ENCODE data around the gene IL17B.

Gene IL17B

DNA sequence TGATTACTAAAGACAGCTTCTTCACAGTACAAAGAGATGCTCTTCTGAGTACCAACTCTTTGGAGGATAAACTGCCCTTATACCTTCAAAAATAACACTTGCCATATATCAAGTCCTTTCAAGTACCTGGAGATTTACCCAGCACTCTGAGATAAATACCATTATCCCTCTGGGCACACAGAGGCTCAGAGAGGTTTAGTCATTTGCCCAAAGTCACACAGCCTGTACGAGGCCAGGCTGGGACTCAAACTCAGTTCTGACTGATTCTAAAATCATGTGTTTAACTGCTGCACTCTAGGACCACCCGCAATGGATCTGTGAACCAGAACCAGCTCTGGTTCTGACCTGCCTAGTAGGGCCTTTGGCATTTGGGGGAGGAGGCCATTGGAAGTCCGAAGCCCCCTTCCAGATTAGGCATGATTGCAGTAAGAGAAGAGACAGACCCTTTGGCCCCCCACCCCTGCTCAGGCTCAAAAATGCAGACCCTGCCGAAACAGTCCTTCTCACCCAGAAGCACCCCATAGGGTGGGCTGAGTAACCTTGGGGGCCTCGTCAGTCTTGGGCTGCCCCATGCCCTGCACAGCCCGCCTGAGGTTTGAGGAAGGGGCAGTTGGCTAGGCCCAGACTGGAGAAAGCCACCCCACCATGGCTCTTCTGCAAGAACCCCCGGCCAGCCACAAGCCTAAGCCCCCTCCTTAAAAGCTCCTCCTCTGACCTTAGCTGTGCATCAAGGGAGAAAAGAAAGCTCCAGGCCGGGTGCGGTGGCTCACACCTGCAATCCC, 32.8 kb upstream of the IL17B start:
- no peak overlapping the region for H3K4me3 ChIP-seq
- DNase-seq (ENCODE audit: low read depth, low spot score) = no peak
- TF ChIP-seq FOXP2 (optimal IDR thresholded peaks at IDR 0.05; ENCODE audit: control extremely low read depth, extremely low read length, insufficient read depth) (no peak), POLR2AphosphoS5 (IDR thresholded peaks at IDR 0.05; ENCODE audit: borderline replicate concordance, low read depth, low read length) (no peak), EZH2 (IDR thresholded peaks at IDR 0.05) (no peak)
- H3K36me3 ChIP-seq (ENCODE audit: insufficient read depth, low read length) = no peaks in the 10 kb centered on the region
- H3K27ac ChIP-seq = no peak overlapping the region
- H3K9me3 ChIP-seq (ENCODE audit: low read depth, low read length) = no peaks in the 10 kb centered on the region
- no peak overlapping the region for H3K9ac ChIP-seq (ENCODE audit: insufficient read length)

DNA sequence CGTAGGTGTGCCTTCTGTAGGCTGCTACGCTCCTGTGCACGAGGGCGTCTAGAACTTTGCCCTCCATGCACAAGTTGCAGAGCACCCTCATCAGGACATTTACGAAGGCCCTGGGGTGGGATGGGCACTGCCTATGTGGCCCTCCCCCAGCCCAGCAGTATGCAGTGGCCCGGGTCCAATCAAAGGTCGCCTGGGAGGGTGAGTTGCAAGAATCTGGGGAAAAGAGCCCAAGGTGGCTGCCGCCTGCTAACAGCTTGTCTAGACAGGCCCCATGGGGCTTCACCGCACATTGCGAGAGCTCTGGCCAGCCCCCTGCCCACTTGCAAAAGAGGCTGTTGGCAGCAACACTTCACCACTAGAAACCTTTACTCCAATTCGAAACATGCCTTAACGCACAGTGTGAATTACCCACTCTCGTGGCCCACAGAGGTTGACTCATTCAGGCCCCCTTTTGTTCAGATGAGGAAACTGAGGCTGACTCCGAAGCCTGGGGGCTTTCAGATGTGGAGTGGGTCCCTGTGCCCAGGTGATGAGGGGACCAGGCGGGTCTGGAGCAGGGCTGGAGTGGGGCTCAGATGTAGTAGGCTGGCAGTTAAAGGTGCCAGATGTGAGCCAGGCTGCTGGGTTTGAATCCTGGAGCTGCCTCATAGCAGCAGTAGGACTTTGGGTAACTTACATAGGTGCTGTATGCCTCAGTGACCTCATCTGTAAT, 31.8 kb upstream of the IL17B start:
- Histone ChIP-seq H3K4me3 (no peak overlapping the region), H3K27ac (no peak overlapping the region), H3K36me3 (ENCODE audit: insufficient read depth, low read length) (no peaks in the 10 kb centered on the region), H3K9me3 (ENCODE audit: low read depth, low read length) (no peaks in the 10 kb centered on the region), H3K9ac (ENCODE audit: insufficient read length) (no peak overlapping the region)
- DNase-seq (ENCODE audit: low read depth, low spot score) = no peak
- TF ChIP-seq EZH2 (IDR thresholded peaks at IDR 0.05) (no peak), FOXP2 (optimal IDR thresholded peaks at IDR 0.05; ENCODE audit: control extremely low read depth, extremely low read length, insufficient read depth) (no peak), POLR2AphosphoS5 (IDR thresholded peaks at IDR 0.05; ENCODE audit: borderline replicate concordance, low read depth, low read length) (no peak)

DNA sequence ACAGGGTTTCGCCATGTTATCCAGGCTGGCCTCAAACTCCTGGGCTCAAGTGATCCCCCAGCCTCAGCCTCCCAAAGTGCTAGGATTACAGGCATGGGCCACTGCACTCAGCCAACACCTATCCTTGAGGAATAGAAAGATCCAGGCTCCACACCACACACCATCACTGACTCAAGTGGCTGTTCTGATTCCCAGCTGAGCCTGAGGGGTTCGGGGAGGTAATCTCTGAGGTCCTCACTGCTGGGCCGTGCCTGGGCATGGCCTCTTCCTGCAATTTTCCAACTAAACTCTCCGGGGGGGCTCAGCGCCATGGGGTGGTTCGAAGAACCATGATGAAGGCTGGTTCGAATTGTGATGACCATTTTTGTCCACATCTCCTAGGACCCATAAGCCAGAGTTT, 31.0 kb upstream of the IL17B start:
- no peak for TF ChIP-seq POLR2AphosphoS5 (IDR thresholded peaks at IDR 0.05; ENCODE audit: borderline replicate concordance, low read depth, low read length)
- no peak for TF ChIP-seq FOXP2 (optimal IDR thresholded peaks at IDR 0.05; ENCODE audit: control extremely low read depth, extremely low read length, insufficient read depth)
- TF ChIP-seq EZH2 (IDR thresholded peaks at IDR 0.05) = no peak
- no peak overlapping the region for H3K4me3 ChIP-seq
- no peak overlapping the region for H3K27ac ChIP-seq
- no peak for DNase-seq (ENCODE audit: low read depth, low spot score)
- no peaks in the 10 kb centered on the region for H3K36me3 ChIP-seq (ENCODE audit: insufficient read depth, low read length)
- H3K9ac ChIP-seq (ENCODE audit: insufficient read length) = no peak overlapping the region
- no peaks in the 10 kb centered on the region for H3K9me3 ChIP-seq (ENCODE audit: low read depth, low read length)

DNA sequence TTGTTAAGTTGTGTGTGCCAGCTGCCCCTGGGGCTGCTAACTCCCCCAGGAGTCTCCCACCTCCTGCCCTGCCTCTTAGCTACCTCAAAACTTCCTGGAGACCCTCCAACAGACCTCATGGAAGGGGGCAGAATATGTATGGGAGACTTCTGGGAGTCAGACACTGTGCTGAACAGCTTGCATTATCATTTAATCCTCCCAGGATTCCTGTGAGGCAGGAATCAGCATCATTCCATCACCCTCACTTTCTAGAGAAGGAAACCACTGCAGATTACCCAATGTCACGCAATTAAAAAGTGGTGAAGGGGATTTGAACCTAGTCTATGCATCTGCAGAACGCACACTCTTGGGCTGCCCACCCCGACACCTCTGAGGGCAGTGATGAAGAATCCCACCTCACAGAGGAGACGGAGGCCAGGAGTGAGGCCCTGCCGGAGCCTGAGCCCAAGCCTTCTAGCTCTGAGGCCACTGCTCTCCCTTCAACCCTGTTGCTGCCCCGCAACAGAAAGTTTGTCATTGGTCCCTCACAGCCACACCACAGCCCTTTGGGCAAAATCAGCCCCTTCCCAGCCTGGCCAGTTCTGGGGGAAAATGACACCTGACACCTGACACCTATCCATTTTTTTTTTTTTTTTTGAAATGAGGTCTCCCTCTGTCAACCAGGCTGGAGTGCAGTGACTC, 30.3 kb upstream of the IL17B start:
- Histone ChIP-seq H3K9ac (ENCODE audit: insufficient read length) (no peak overlapping the region), H3K27ac (no peak overlapping the region), H3K9me3 (ENCODE audit: low read depth, low read length) (no peaks in the 10 kb centered on the region), H3K4me3 (no peak overlapping the region), H3K36me3 (ENCODE audit: insufficient read depth, low read length) (no peaks in the 10 kb centered on the region)
- TF ChIP-seq EZH2 (IDR thresholded peaks at IDR 0.05) (no peak), FOXP2 (optimal IDR thresholded peaks at IDR 0.05; ENCODE audit: control extremely low read depth, extremely low read length, insufficient read depth) (no peak), POLR2AphosphoS5 (IDR thresholded peaks at IDR 0.05; ENCODE audit: borderline replicate concordance, low read depth, low read length) (no peak)
- no peak for DNase-seq (ENCODE audit: low read depth, low spot score)

DNA sequence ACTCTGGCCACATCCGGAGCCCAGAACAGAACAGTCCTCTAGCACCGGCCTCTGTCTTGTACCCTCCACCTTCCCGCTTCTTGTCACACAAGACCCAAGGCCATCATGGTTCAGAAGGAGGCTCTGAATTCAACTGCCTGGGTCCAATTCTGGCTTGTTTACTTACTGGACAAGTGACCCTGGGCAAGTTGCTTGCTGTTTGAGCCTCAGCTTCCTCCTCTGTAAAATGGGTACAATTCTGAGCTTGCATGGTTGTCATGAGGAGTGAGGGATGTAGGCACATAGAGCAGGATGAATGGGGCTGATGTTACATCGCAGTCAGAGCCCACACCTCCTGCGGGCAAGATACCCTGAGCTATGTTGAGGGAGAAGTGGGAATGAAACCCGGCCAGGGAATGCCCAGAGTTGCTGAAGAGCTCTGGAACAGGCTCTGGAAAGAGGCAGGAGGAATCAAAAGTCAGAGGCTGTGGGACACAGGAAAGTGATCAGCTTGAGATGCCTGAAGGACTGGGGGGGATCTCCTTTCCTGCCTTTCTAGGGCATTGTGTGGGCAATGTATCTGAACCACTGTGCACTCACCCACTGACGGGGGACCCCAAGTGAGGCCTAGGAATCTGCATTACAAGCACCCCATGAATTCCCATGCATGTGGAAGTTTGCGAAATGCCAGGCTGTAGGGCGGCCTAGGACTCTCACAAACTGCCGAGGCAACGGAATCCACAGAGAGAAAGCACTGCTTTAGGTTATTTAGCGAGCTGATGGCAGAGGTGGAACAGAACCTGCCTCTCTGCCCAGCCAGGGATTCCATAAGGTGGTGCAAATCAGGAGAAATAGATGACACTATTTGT, 29.4 kb upstream of the IL17B start:
- TF ChIP-seq FOXP2 (optimal IDR thresholded peaks at IDR 0.05; ENCODE audit: control extremely low read depth, extremely low read length, insufficient read depth) (no peak), POLR2AphosphoS5 (IDR thresholded peaks at IDR 0.05; ENCODE audit: borderline replicate concordance, low read depth, low read length) (no peak), EZH2 (IDR thresholded peaks at IDR 0.05) (no peak)
- no peak overlapping the region for H3K27ac ChIP-seq
- H3K36me3 ChIP-seq (ENCODE audit: insufficient read depth, low read length) = no peaks in the 10 kb centered on the region
- no peak for DNase-seq (ENCODE audit: low read depth, low spot score)
- H3K4me3 ChIP-seq = no peak overlapping the region; the same call in 1 of the 2 replicates
- H3K9me3 ChIP-seq (ENCODE audit: low read depth, low read length) = no peaks in the 10 kb centered on the region
- no peak overlapping the region for H3K9ac ChIP-seq (ENCODE audit: insufficient read length)

DNA sequence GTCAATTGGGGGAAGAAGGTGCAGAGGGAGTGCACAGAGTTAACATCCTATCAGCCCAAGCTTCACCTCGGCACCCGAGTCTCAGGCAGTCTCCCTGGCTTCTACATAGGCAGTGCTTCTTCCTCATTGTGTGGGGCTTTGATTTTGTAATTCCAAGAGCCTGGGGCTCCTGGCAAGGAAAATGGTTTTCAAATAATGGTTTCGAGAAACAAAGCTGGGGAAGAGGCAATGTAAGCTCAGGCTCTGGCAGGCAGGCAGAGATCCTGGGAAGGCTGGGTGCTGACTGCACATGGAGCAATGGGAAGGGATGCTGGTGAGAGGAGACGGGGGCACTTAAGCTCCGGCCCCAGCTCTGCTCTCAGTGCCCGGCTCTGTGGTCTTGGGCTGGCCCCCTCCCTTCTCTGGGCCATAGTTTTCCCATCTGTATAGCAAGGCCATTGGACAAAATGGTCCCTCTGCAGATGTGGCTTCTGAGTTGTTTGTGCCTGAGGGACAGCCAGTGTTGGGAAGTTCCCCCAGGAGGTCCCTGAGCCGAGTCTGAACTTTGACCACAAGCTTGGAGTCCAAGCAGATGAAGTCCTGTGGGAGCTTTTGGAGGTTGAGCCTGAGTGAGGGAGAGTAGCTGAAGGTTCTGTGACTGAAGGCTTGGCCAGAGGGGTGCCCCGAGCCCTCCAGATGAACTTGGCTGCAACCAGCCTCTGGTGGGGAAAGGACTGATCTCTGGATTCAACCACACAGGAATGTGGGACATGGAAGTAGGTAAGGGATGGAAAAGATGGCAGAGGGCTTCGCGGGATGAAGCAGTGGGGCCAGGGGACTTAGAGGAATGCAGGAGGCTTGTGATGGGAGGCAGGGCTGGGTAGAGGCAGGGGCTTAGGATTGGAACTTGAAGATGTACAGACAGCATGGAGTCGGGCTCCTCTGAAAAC, 28.5 kb upstream of the IL17B start:
- peak overlapping the region; percentile 83 for H3K4me3 ChIP-seq
- TF ChIP-seq POLR2AphosphoS5 (IDR thresholded peaks at IDR 0.05; ENCODE audit: borderline replicate concordance, low read depth, low read length) (no peak), FOXP2 (optimal IDR thresholded peaks at IDR 0.05; ENCODE audit: control extremely low read depth, extremely low read length, insufficient read depth) (no peak), EZH2 (IDR thresholded peaks at IDR 0.05) (no peak)
- H3K9ac ChIP-seq (ENCODE audit: insufficient read length) = peak overlapping the region; percentile 80
- no peak for DNase-seq (ENCODE audit: low read depth, low spot score)
- no peaks in the 10 kb centered on the region for H3K36me3 ChIP-seq (ENCODE audit: insufficient read depth, low read length)
- H3K27ac ChIP-seq = peak overlapping the region; percentile 85; the same call in 1 of the 2 replicates
- no peaks in the 10 kb centered on the region for H3K9me3 ChIP-seq (ENCODE audit: low read depth, low read length)

DNA sequence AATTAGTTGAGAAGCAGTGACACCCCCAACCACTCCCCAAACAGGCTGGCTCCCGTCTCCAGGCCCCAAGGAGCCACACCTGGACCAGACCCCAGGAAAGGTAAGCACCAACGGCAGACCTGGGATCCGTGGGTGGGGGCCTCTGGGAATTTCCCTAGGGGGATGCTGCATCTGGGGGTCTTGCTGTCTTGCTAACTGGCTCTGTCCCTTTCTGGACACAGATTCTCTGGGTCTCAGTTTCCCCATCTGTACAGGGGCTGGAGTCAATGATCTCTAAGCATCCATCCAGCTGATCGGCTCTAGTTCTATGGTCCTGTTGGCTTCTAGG, 27.9 kb upstream of the IL17B start:
- TF ChIP-seq EZH2 (IDR thresholded peaks at IDR 0.05) = no peak
- no peak for TF ChIP-seq FOXP2 (optimal IDR thresholded peaks at IDR 0.05; ENCODE audit: control extremely low read depth, extremely low read length, insufficient read depth)
- no peak for TF ChIP-seq POLR2AphosphoS5 (IDR thresholded peaks at IDR 0.05; ENCODE audit: borderline replicate concordance, low read depth, low read length)
- Histone ChIP-seq H3K9me3 (ENCODE audit: low read depth, low read length) (no peaks in the 10 kb centered on the region), H3K4me3 (peak overlapping the region; percentile 83), H3K27ac (peak overlapping the region; percentile 85), H3K36me3 (ENCODE audit: insufficient read depth, low read length) (no peaks in the 10 kb centered on the region), H3K9ac (ENCODE audit: insufficient read length) (peak overlapping the region; percentile 80)
- DNase-seq (ENCODE audit: low read depth, low spot score) = no peak

All from SK-N-MC (cell line).